GM12878 (cell line): ENCODE results near the gene TSPYL6. TPM values are rescaled to one million over a fixed set of nuclear protein-coding genes. Genes with fewer than 3 reads are reported as not detected.

Source experiments
- ATAC-seq: fragments of 200-7000 bp; cut with Tn5 transposase; 3 replicates; pipeline ENCODE4 v1.9.1; 2020; ENCODE audit warnings: mild to moderate bottlenecking, moderate library complexity
- BruUV-seq: library from RNA; stranded (reverse); fragments of 400-500 nt; replicated peaks from 2 replicates; lab custom pipeline; 2021; lab: Mats Ljungman, UMichigan
- CTCF ChIA-PET: fragments of 300-600 bp; sonication (Branson Sonifier 250); formaldehyde crosslinking; extraction: SDS; loops from one replicate; lab custom pipeline; 2021; ENCODE audit warnings: inconsistent platforms; lab: Yijun Ruan, JAX
- POLR2A ChIA-PET: fragments of 350-600 bp; formaldehyde crosslinking; extraction: SDS; loops from one replicate; lab custom pipeline; 2021; ENCODE audit warnings: inconsistent platforms; lab: Charles Lee
- RAD21 ChIA-PET: fragments of 300-600 bp; sonication (Branson Sonifier 250); formaldehyde crosslinking; loops from one replicate; lab custom pipeline; 2023; ENCODE audit warnings: antibody characterized with exemption; ENCODE audit not compliant: unreplicated experiment; lab: Charles Lee
- SMC1A ChIA-PET: fragments of 300-600 bp; sonication (Branson Sonifier 250); formaldehyde crosslinking; loops from one replicate; lab custom pipeline; 2023; ENCODE audit not compliant: unreplicated experiment, uncharacterized antibody; lab: Charles Lee
- DNase-seq: peaks from one replicate; pipeline ENCODE4 v3.0.0-alpha.2; 2011; ENCODE audit warnings: low read depth, low spot score
- FAIRE-seq: peaks from 3 replicates; lab custom pipeline; 2011; peaks lifted over from hg19 to GRCh38; lab: Jason Lieb, UNC
- H2AFZ ChIP-seq: 2 replicates; pipeline ENCODE4 v1.6.0; 2011; ENCODE audit warnings: low read depth, low read length, control low read depth; ENCODE audit not compliant: control insufficient read depth
- H3K27ac ChIP-seq: 2 replicates; pipeline ENCODE4 v1.5.1; 2011; ENCODE audit warnings: control low read depth; ENCODE audit not compliant: control insufficient read depth, insufficient read depth
- H3K27me3 ChIP-seq, 2 experiments: replicated peaks in 1 of 2; 2 replicates each; pipeline versions ENCODE4 v1.6.0 to v1.6.1; 2011; ENCODE audit warnings: low read length in 1 of 2; ENCODE audit not compliant: control insufficient read depth in 2 of 2, insufficient read depth in 2 of 2
- H3K36me3 ChIP-seq, 2 experiments: 2 replicates each; pipeline ENCODE4 v1.5.1; 2011; ENCODE audit warnings: low read length in 1 of 2; ENCODE audit not compliant: control insufficient read depth in 2 of 2, insufficient read depth in 2 of 2
- H3K4me1 ChIP-seq: 2 replicates; pipeline ENCODE4 v1.6.1; 2011; ENCODE audit warnings: mild to moderate bottlenecking, low read length, moderate library complexity, mixed read lengths; ENCODE audit not compliant: control insufficient read depth, insufficient read depth
- H3K4me2 ChIP-seq: 2 replicates; pipeline ENCODE4 v1.6.0; 2011; ENCODE audit warnings: control low read depth; ENCODE audit not compliant: control insufficient read depth, insufficient read depth
- H3K4me3 ChIP-seq: fragments of 200-600 bp; sonication (generic); 2 replicates; pipeline ENCODE4 v1.5.1; 2016
- H3K79me2 ChIP-seq: 2 replicates; pipeline ENCODE4 v1.6.0; 2011; ENCODE audit warnings: low read length; ENCODE audit not compliant: control insufficient read depth, insufficient read depth
- H3K9ac ChIP-seq: 2 replicates; pipeline ENCODE4 v1.8.0; 2011; ENCODE audit warnings: low read length, control low read depth, mixed read lengths; ENCODE audit not compliant: control insufficient read depth, insufficient read depth
- H3K9me3 ChIP-seq: replicated peaks from 3 replicates; pipeline ENCODE4 v1.5.1; 2011; ENCODE audit warnings: mild to moderate bottlenecking, low read length; ENCODE audit not compliant: control insufficient read depth, insufficient read depth
- H4K20me1 ChIP-seq: 2 replicates; pipeline ENCODE4 v1.6.0; 2011; ENCODE audit not compliant: control insufficient read depth, insufficient read depth
- CEBPB ChIP-seq, 2 experiments: fragments of 150-350 bp in 1 of 2; IDR thresholded peaks; 2 replicates each; pipeline ENCODE4 v1.6.1; 2012 to 2014; ENCODE audit warnings: low read depth in 2 of 2, low read length in 2 of 2, borderline replicate concordance in 1 of 2, inconsistent platforms in 1 of 2
- CTCF ChIP-seq, 3 experiments: IDR thresholded peaks in 2 of 3; conservative IDR thresholded peaks in 1 of 3; 2 replicates each; pipeline ENCODE4 v1.5.1; 2011; ENCODE audit warnings: low read depth in 3 of 3, low read length in 3 of 3, mild to moderate bottlenecking in 3 of 3, control low read depth in 2 of 3, moderate library complexity in 2 of 3, inconsistent platforms in 1 of 3, mixed read lengths in 1 of 3; ENCODE audit not compliant: control insufficient read depth in 2 of 3, insufficient read depth in 1 of 3; ENCODE audit errors: extremely low read depth in 1 of 3
- E4F1 ChIP-seq: fragments of 450-650 bp; IDR thresholded peaks from 2 replicates; pipeline ENCODE4 v1.6.1; 2018; ENCODE audit warnings: borderline replicate concordance, mild to moderate bottlenecking; ENCODE audit not compliant: partially characterized antibody
- IKZF1 ChIP-seq: fragments of 450-650 bp; conservative IDR thresholded peaks from 2 replicates; pipeline ENCODE4 v1.6.1; 2017; ENCODE audit warnings: antibody characterized with exemption, mild to moderate bottlenecking
- MYC ChIP-seq: IDR thresholded peaks from 2 replicates; pipeline ENCODE4 v1.6.1; 2011; ENCODE audit warnings: mild to moderate bottlenecking, low read length, moderate library complexity, inconsistent platforms; ENCODE audit not compliant: insufficient read depth, insufficient replicate concordance, insufficient read length, severe bottlenecking
- TCF3 ChIP-seq: IDR thresholded peaks from 2 replicates; pipeline ENCODE4 v1.6.1; 2012; ENCODE audit warnings: low read depth, mild to moderate bottlenecking, low read length, borderline replicate concordance; ENCODE audit not compliant: insufficient read depth
- in situ Hi-C: fragments of 300-500 bp; cut with MboI; formaldehyde crosslinking; loops from 9 replicates; pipeline ENCODE4 v1.14.3; 2018; ENCODE audit warnings: mixed read lengths
- intact Hi-C: fragments of 100-400 bp; cut with micrococcal nuclease; formaldehyde crosslinking; loops from one replicate; pipeline ENCODE4 v1.14.2; 2022; ENCODE audit not compliant: unreplicated experiment
- polyA plus RNA-seq, 11 experiments: library from polyadenylated mRNA; depleted of rRNA in 4 of 11; unstranded in 6 of 11; stranded (reverse) in 5 of 11; fragments of >200 nt; fragmentation: Nextera tagmentation in 4 of 11; fragmentation: Illumina TruSeq in 1 of 11; extraction: Ambion mirVana in 4 of 11; extraction: Trizol in 1 of 11; gene quantifications; 1 replicate in 1 of 11; 2 replicates in 10 of 11; pipeline versions ENCODE4 v1.2.1 to v1.2.3, GENCODE V29; 2011 to 2016; ENCODE audit warnings: inconsistent platforms in 2 of 11, missing spikeins in 2 of 11, low read depth in 1 of 11
- total RNA-seq, 4 experiments: library from RNA; depleted of rRNA in 3 of 4; stranded (reverse); fragments of >200 nt in 3 of 4; fragmentation: Illumina TruSeq in 1 of 4; extraction: Trizol in 1 of 4; gene quantifications; 2 replicates each; pipeline versions ENCODE4 v1.2.1 to v1.2.3, GENCODE V29; 2013 to 2021

TSPYL6 gene
- total and polyA plus RNA-seq, 10 of the 15 experiments (the other 5 are each of a cell fraction or from before 2014, with no cell fraction given): not detected

GRCh38 chr2:54254180-54254579, 1.8 kb downstream of the TSPYL6 start:
- Histone ChIP-seq H3K4me2 (no peak overlapping the region), H4K20me1 (no peaks in the 10 kb centered on the region), H3K27me3 (no peaks in the 10 kb centered on the region), H3K4me3 (no peak overlapping the region), H3K36me3 (no peaks in the 10 kb centered on the region), H2AFZ (no peak overlapping the region), H3K27ac (no peak overlapping the region), H3K9me3 (no peaks in the 10 kb centered on the region; the same call in 2 of the 3 replicates), H3K79me2 (no peaks in the 10 kb centered on the region), H3K9ac (no peak overlapping the region), H3K4me1 (peaks cover 2% of the 10 kb centered on the region)
- TF ChIP-seq E4F1 (no peak), MYC (no peak), CEBPB (IDR thresholded peaks at IDR 0.05; ENCODE audit: borderline replicate concordance in 1 of 2, low read depth in 2 of 2, low read length in 2 of 2) (no peak), CTCF (IDR thresholded peaks at IDR 0.05 in 2 of 3, conservative IDR thresholded peaks at IDR 0.05 in 1 of 3; ENCODE audit: control insufficient read depth in 2 of 3, extremely low read depth in 1 of 3, insufficient read depth in 1 of 3, low read depth in 3 of 3, low read length in 3 of 3) (no peak), IKZF1 (no peak), TCF3 (no peak)
- intact Hi-C loops (no loop called here), in situ Hi-C loops (no loop called here)
- RAD21 ChIA-PET: no interaction called here
- POLR2A ChIA-PET: no interaction called here
- SMC1A ChIA-PET: interaction anchor here (1.3 kb wide), 1 partner anchor 35 kb away, joined by 3 read pairs; no protein-coding TSS in a partner anchor
- FAIRE-seq (no peak), DNase-seq (no peak), ATAC-seq (no peak)
- CTCF ChIA-PET: no interaction called here
- no TSS peak for BruUV-seq
